Measurements from ENCODE around the gene NFRKB. TPM values are rescaled to one million over a fixed set of nuclear protein-coding genes. Genes with fewer than 3 reads are reported as not detected.

The NFRKB gene
- total and polyA plus RNA-seq, 8 donors: 11.0 to 18.3 (median 12.6) TPM

GRCh38 chr11:129846508-129847335 is 48.7 kb downstream of the NFRKB start:
- Histone ChIP-seq H3K9me3 (no peaks in the 10 kb centered on the region), H3K4me1 (no peaks in the 10 kb centered on the region), H3K27ac (peak overlapping the region in 3 of 4 donors; percentile 5 to 68 (median 60)), H3K27me3 (no peaks in the 10 kb centered on the region), H3K36me3 (no peaks in the 10 kb centered on the region), H3K4me3 (no peak overlapping the region)
- intact Hi-C loops (cut with DNase I): no loop called here
- ATAC-seq (peak in 3 of 4 donors; percentile 85 to 87 (median 86)), DNase-seq (no peak), FAIRE-seq (no peak)
- 52 to 64% methylated on average over 6 of the region's 6 CpGs for WGBS, 2 donors
- TF ChIP-seq, protein P1, sequence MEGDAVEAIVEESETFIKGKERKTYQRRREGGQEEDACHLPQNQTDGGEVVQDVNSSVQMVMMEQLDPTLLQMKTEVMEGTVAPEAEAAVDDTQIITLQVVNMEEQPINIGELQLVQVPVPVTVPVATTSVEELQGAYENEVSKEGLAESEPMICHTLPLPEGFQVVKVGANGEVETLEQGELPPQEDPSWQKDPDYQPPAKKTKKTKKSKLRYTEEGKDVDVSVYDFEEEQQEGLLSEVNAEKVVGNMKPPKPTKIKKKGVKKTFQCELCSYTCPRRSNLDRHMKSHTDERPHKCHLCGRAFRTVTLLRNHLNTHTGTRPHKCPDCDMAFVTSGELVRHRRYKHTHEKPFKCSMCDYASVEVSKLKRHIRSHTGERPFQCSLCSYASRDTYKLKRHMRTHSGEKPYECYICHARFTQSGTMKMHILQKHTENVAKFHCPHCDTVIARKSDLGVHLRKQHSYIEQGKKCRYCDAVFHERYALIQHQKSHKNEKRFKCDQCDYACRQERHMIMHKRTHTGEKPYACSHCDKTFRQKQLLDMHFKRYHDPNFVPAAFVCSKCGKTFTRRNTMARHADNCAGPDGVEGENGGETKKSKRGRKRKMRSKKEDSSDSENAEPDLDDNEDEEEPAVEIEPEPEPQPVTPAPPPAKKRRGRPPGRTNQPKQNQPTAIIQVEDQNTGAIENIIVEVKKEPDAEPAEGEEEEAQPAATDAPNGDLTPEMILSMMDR (IDR thresholded peaks at IDR 0.05): no peak

Other genes starting within 250 kb of the NFRKB start
- gene TMEM45B, start 79.7 kb downstream of the NFRKB start, total RNA-seq: 1 to 10 TPM in 5 of 6 donors, under 1 TPM in 1; 0.51 to 3.1 (median 1.6) TPM
- 1 to 10 TPM in 1 of 2 donors, under 1 TPM in 1; 0.72 to 2.5 TPM for gene TMEM45B, start 79.7 kb downstream of the NFRKB start, polyA plus RNA-seq
- gene PRDM10, start 107.3 kb upstream of the NFRKB start, total RNA-seq: 1 to 10 TPM; 3.1 to 5.3 (median 3.3) TPM
- 1 to 10 TPM; 2.3 to 2.8 TPM for gene PRDM10, start 107.3 kb upstream of the NFRKB start, polyA plus RNA-seq
- 100 to 1,000 TPM in 3 of 6 donors, 10 to 100 TPM in 3; 64.2 to 171 (median 101) TPM for gene APLP2, start 174.3 kb upstream of the NFRKB start, total RNA-seq
- 100 to 1,000 TPM in 1 of 2 donors, 10 to 100 TPM in 1; 45.3 to 124 TPM for gene APLP2, start 174.3 kb upstream of the NFRKB start, polyA plus RNA-seq

Data from pancreas (tissue), 10 donors.